IPS DF 6.9 (cell line): Measurements from ENCODE around the gene ELP4.

Experiments used
- DNase-seq: peaks from one replicate; pipeline ENCODE4 v3.0.0-alpha.2; 2013; ENCODE audit warnings: low read depth, low spot score
- H3K27ac ChIP-seq: one replicate; pipeline ENCODE4 v1.5.1; 2013; ENCODE audit warnings: low read length, control low read depth
- H3K27me3 ChIP-seq: 2 replicates; pipeline ENCODE4 v1.6.1; 2013; ENCODE audit warnings: mild to moderate bottlenecking, low read length; ENCODE audit not compliant: control insufficient read depth, insufficient read depth
- H3K36me3 ChIP-seq: 2 replicates; pipeline ENCODE4 v1.6.1; 2013; ENCODE audit warnings: low read length; ENCODE audit not compliant: control insufficient read depth, insufficient read depth
- H3K4me1 ChIP-seq: 2 replicates; pipeline ENCODE4 v1.6.1; 2013; ENCODE audit warnings: low read length; ENCODE audit not compliant: control insufficient read depth, insufficient read depth
- H3K4me3 ChIP-seq: 2 replicates; pipeline ENCODE4 v1.5.1; 2013; ENCODE audit warnings: mild to moderate bottlenecking, low read length
- H3K9me3 ChIP-seq: 2 replicates; pipeline ENCODE4 v1.6.1; 2013; ENCODE audit warnings: low read length, inconsistent platforms; ENCODE audit not compliant: control insufficient read depth, insufficient read depth
- WGBS: extraction: QIAGEN DNeasy Blood & Tissue Kit; methylation state at CpG from one replicate; pipeline ENCODE4 v1.1.7; 2013; ENCODE audit warnings: mixed read lengths, missing lambda C conversion rate; ENCODE audit not compliant: insufficient read length, insufficient coverage; 5-methylcytosine and 5-hydroxymethylcytosine counted together

The ELP4 gene

DNA sequence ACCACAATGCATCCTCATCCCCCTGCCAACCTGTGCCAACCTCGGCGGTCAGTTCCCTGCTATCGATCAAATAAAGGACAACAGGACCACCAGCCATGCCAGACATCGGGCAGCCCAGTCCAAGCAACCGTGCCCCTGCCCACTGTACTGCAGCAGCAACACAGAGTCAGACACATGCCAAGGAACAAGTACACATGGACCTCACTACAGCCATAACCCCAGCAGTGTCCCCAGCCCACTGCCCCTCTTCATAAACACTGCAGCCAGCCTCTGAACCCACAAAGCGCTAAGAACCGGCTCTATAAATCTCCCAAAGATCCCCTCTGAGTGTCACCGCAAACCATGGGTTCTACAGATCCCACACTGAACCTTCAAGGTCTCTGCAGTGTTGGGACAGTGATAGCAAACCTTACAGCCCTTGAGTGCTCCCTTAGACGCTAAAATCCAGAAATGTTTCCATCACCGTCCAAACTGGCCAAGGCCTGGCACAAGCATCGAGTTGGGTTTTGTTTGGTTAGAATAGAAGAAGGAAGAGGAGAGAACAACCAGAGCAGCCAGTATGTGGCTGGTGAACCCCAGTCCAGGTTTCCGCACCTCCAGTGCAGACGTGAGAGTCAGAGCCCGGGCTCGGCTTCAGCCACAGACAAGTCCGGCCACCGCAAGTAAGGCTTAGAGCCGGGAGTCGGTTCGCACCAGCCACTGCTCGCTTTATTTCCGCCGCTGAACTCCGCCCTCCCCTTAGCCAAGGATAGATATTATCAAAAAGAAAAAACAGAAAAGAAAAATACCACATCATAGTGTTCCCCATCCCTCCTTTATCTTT lies 293.6 kb downstream of the ELP4 start:
- Histone ChIP-seq H3K4me3 (no peak overlapping the region), H3K27ac (no peak overlapping the region), H3K27me3 (peaks cover 86% of the 10 kb centered on the region), H3K4me1 (peaks cover 4% of the 10 kb centered on the region; the same call in 1 of the 2 replicates), H3K36me3 (no peaks in the 10 kb centered on the region), H3K9me3 (no peaks in the 10 kb centered on the region)
- no peak for DNase-seq
- no CpG with 5 or more reads among the region's 24 CpGs for WGBS

DNA sequence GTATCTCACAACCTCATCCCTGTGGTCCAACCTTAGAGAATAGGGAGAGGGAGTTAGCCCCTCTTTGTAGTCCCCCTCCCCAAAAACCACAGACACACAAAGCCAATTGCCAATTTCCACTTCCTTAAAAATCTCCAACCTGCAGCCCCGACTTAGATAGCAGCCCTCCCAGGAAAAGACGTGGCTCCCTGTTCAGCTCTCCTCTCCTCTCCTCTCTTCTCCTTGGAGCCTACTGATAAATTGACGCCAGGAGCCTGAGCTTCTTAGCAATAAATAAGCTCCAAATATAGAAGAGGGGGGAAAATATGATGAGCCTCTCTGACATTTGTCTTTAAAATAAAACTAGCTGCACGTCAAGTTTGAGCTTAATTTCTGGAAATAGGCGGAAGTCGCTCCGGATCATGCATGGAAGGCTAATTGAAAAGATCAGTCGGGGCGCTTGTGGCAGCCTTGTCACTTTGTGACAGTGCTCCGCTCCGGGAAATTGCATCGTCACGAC lies 294.3 kb downstream of the ELP4 start:
- H3K27ac ChIP-seq: no peak overlapping the region
- WGBS: no CpG with 5 or more reads among the region's 13 CpGs
- H3K27me3 ChIP-seq: peaks cover 88% of the 10 kb centered on the region
- no peak overlapping the region for H3K4me3 ChIP-seq
- no peaks in the 10 kb centered on the region for H3K9me3 ChIP-seq
- no peaks in the 10 kb centered on the region for H3K36me3 ChIP-seq
- peaks cover 3% of the 10 kb centered on the region; the same call in 1 of the 2 replicates for H3K4me1 ChIP-seq
- DNase-seq: no peak

DNA sequence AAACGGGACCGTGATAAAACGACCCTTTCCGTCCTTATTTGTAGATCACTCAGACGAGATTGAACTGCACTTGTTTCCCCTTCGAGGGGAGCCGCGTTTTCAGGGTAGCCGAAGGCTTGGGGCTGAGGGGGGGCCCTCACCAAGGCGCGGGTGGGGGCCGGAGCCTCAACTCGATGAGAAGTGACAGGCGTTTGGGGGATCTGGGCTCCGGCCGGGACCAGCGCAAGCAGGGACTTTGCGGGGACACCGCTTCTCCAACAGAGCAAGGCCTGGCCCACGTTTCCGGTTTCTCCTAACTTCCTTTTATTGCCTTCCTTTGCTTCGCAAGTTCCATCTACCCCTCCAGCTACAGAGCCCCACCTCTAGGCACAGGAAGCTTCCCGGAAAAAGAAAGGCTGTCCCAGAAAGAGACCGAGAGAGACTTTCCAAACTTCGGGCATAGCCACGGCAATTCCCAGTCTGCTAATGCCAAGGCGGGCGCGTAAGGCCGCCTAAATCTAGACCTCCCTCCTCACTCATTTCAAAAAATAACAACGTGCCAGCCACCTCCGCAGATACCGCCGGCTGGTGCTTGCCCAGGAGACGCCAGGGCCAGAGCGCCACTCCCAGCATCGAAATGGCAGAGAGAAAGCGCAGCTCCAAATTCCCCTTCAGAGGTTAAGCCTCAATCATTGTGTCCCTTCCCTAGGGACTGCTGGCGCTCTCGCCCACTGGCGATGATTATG lies 294.9 kb downstream of the ELP4 start:
- Histone ChIP-seq H3K27ac (no peak overlapping the region), H3K9me3 (no peaks in the 10 kb centered on the region), H3K4me1 (peaks cover 3% of the 10 kb centered on the region; the same call in 1 of the 2 replicates), H3K4me3 (no peak overlapping the region; the same call in 1 of the 2 replicates), H3K36me3 (no peaks in the 10 kb centered on the region), H3K27me3 (peaks cover 89% of the 10 kb centered on the region)
- DNase-seq: no peak
- no CpG with 5 or more reads among the region's 41 CpGs for WGBS

DNA sequence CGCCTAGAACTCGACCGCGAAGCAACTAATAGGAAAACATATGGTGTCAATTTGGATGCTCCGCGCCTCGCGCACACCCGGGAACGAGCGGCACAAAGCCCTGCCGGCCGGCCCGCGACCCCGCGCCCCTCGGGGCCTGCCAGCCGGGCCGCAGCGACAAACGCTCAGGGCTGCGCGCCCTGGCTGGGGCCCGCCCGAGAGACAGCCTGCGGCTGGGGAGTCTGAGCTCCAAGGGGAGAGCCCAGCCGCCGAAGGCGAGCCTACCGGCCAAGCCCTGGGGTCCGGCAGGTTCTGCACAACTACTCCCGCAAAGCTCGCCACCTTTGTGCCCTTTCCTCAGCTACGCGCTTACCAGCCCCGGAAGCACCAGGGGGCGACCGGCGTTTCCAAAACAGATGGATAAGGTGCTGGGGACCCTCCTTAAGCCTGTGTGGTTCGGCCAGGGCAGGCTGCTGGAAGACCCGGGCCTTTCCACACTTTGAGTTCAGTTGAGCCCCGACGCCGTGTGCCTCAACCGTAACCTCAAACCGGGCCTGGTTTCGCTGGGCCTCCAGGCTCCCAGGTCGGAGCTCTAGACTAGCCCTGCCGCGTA lies 295.6 kb downstream of the ELP4 start:
- no peaks in the 10 kb centered on the region for H3K36me3 ChIP-seq
- no peak overlapping the region for H3K27ac ChIP-seq
- H3K4me1 ChIP-seq: peaks cover 3% of the 10 kb centered on the region; the same call in 1 of the 2 replicates
- H3K9me3 ChIP-seq: no peaks in the 10 kb centered on the region
- peaks cover 89% of the 10 kb centered on the region for H3K27me3 ChIP-seq
- no CpG with 5 or more reads among the region's 51 CpGs for WGBS
- no peak for DNase-seq
- H3K4me3 ChIP-seq: no peak overlapping the region; the same call in 1 of the 2 replicates

DNA sequence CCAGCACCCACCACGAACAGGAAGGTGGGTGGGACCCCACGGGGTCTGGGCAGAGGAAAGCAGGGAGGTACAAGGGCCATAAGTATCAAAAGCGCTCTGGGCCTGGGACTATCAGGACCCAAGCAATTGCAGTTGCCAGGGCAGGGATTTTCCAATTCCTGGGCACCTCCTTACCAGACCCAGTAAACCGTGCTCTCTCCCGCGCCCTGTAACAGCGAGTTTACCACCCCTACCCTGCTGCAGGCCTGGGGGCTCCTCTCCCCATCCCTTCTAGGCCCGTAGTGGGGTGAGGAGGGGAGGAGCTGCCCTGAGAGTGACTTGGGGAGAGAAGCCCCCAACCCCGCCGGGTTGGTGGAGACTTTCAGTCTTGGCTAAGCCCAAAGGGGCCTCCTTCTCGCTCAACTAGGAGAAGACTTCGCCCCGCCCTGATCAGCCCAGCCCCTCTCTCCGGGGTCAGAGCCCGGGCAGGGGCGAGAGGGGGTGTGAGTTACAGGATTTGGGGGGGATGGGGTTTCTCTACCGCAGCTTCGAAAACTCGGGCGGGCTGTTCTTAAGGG lies 296.1 kb downstream of the ELP4 start:
- Histone ChIP-seq H3K4me1 (peaks cover 3% of the 10 kb centered on the region), H3K4me3 (no peak overlapping the region; the same call in 1 of the 2 replicates), H3K27me3 (peaks cover 88% of the 10 kb centered on the region), H3K36me3 (no peaks in the 10 kb centered on the region), H3K9me3 (no peaks in the 10 kb centered on the region), H3K27ac (no peak overlapping the region)
- WGBS: no CpG with 5 or more reads among the region's 20 CpGs
- no peak for DNase-seq

DNA sequence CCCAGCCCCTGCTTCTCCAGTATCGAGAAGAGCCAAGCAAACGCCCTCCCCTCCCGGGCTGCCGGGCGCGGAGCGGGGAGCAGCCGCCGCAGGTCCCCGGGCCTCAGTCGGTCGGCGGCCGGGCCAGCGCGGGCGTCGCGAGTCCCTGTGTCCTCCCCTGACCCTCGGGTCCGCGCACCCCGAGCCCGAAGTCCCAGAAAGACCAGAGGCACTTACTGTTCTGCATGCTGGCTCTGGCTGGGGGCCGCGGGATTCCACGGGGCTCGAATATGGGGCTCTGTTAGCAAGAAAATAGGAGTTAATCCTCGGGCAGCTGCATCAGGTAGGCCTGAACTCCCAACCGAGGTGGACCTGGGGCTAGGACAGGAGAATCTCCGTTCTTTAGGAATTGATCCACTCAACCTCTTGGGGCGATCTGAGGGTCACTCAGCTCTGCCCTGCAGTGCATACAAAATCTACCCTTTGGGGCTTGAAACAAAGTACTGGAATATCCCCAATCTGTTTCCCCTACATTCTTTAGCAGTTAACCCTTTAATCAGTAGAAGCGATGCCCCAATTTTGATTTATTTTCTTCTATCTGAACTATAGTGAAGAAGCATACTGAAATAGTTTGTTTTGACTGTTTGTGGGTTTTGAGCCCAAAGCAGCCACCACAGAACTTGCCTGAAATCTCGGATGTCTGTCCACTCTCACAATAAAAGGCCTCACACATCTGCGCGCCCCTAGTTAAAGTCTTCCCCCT lies 296.8 kb downstream of the ELP4 start:
- no peak for DNase-seq
- peaks cover 84% of the 10 kb centered on the region for H3K27me3 ChIP-seq
- no peaks in the 10 kb centered on the region for H3K9me3 ChIP-seq
- H3K36me3 ChIP-seq: no peaks in the 10 kb centered on the region
- H3K27ac ChIP-seq: no peak overlapping the region
- H3K4me1 ChIP-seq: peaks cover 3% of the 10 kb centered on the region
- no CpG with 5 or more reads among the region's 36 CpGs for WGBS
- H3K4me3 ChIP-seq: no peak overlapping the region

DNA sequence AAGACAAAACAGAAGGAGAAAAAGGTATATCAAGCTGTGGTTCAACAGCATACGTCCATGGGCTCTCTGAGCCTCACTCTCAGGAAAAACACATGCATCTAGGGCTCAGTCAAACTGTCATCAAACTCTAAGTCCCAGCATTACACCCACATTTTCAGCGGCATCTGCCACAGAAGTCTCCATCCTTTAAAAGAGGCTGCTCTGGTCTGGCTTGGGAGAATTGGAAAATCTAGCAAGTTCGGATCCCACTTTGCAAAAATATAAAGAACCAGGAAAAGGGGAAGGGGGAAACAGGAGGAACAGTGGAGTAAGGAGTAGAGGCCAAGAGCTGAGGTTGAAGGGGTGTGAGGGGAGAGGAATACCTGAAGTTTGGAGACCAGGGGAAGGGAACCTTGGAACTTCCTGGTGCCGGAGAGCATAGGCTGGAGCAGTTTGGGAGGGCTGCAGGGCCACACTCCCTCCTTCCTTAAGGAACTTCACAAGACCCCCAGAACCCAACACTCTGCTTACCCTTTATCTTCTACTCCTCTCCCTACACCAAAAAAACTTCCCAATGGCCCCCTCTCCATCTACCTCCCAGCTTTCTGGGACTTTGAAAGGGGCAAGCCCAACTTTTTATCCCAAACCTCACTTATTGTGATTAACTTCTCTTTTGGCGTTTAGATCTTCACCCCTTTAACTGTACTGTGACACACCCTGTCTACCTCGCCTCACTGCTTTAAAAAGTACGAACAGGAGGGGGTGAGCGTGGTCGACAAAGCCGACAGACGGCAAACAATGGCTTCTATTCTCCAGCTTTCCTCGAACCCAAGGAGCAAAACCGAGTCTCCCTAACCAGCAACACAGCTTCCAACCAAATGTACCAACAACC lies 297.6 kb downstream of the ELP4 start:
- no CpG with 5 or more reads among the region's 13 CpGs for WGBS
- DNase-seq: no peak
- Histone ChIP-seq H3K4me3 (no peak overlapping the region), H3K9me3 (no peaks in the 10 kb centered on the region), H3K27me3 (peaks cover 84% of the 10 kb centered on the region), H3K27ac (no peak overlapping the region), H3K4me1 (peaks cover 3% of the 10 kb centered on the region), H3K36me3 (no peaks in the 10 kb centered on the region)

DNA sequence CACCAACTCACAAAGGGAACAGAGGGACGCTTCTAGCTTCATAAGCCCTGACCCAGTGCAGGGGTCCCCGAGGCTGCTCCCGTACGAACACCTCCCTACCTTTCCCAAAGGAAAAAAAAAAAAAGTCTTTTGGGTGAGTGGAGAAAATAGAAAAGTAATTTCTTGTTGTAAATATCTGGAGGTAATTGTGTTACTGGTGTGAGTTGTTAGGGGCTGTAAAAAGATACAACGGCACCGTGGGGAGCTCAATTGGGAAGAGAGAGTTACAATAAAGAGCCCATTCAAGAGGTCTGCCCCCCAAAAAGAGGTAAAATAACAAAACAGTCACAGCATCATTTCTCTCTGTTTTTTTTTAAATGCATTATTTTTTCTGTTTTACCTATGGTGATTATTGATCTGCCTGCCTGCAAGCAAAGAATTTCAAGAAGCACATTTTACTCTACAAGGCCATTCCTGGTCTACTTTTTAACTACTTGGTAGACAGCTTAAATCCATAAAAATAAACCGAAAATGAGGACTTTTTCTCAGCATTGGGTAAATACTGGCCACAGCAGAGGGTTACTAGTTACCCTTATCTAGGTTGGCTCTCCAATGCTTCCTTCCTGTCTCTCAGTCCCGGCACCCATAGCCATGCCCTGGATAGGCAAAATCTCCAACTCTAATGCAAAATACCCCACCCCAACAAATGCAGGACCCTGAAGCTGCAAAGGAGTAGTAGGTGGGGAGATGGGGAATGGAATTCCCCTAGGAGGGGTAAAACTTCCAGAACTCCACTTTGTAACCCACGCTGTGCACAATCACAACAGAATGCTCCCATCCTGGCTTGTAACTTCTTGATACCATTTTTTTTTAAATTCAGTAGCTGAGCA lies 298.5 kb downstream of the ELP4 start:
- H3K27me3 ChIP-seq: peaks cover 88% of the 10 kb centered on the region
- WGBS: no CpG with 5 or more reads among the region's 9 CpGs

More for the DNA sequence above, 298.5 kb downstream of the ELP4 start:
- no peak overlapping the region for H3K4me3 ChIP-seq
- no peak for DNase-seq
- H3K4me1 ChIP-seq: peaks cover 7% of the 10 kb centered on the region
- no peaks in the 10 kb centered on the region for H3K36me3 ChIP-seq
- no peaks in the 10 kb centered on the region for H3K9me3 ChIP-seq
- H3K27ac ChIP-seq: no peak overlapping the region
